Measurements from ENCODE around the gene TRIM63. TPM values are rescaled to one million over a fixed set of nuclear protein-coding genes. Genes with fewer than 3 reads are reported as not detected.
"Not testable (repeated sequence)": the region's sequence is repeated elsewhere in the genome, so short reads cannot be mapped to it uniquely, and the experiment has no call there.

TRIM63 gene
- total RNA-seq, 2 experiments from 2014 or later: not detected

- Histone ChIP-seq H3K27me3 (ENCODE audit: control insufficient read depth in 1 of 2, insufficient read depth in 2 of 2, low read length in 2 of 2) (no peaks in the 10 kb centered on the region), H3K9me3 (ENCODE audit: control insufficient read depth in 1 of 2, insufficient read depth in 1 of 2, low read length in 2 of 2) (no peaks in the 10 kb centered on the region), H3K36me3 (ENCODE audit: insufficient read depth, low read length) (no peaks in the 10 kb centered on the region), H3K4me3 (ENCODE audit: low read length) (no peak overlapping the region), H3K27ac (ENCODE audit: low read depth in 1 of 2, low read length in 2 of 2) (no peak overlapping the region), H3K4me1 (ENCODE audit: insufficient read depth, low read length) (peaks cover 5% of the 10 kb centered on the region)
- POLR2A ChIA-PET: interaction anchor here (1.6 to 2.1 kb wide), 3 partner anchors 10 to 132 kb away, joined by 5 to 8 read pairs (median 5); partner anchors contain the start of genes CEP85 and PDIK1L
- Mint-ChIP-seq H3K27ac (no peak overlapping the region), H3K36me3 (ENCODE audit: low read depth) (no peaks in the 10 kb centered on the region), H3K9me3 (no peaks in the 10 kb centered on the region), H3K27me3 (no peaks in the 10 kb centered on the region), H3K4me3 (no peak overlapping the region), H3K4me1 (ENCODE audit: low read depth) (peaks cover 6% of the 10 kb centered on the region)
- intact Hi-C loops (cut with DNase I, micrococcal nuclease): no loop called here
- ATAC-seq (ENCODE audit: poor library complexity) (no peak), DNase-seq (no peak)
- TF ChIP-seq, protein P1, sequence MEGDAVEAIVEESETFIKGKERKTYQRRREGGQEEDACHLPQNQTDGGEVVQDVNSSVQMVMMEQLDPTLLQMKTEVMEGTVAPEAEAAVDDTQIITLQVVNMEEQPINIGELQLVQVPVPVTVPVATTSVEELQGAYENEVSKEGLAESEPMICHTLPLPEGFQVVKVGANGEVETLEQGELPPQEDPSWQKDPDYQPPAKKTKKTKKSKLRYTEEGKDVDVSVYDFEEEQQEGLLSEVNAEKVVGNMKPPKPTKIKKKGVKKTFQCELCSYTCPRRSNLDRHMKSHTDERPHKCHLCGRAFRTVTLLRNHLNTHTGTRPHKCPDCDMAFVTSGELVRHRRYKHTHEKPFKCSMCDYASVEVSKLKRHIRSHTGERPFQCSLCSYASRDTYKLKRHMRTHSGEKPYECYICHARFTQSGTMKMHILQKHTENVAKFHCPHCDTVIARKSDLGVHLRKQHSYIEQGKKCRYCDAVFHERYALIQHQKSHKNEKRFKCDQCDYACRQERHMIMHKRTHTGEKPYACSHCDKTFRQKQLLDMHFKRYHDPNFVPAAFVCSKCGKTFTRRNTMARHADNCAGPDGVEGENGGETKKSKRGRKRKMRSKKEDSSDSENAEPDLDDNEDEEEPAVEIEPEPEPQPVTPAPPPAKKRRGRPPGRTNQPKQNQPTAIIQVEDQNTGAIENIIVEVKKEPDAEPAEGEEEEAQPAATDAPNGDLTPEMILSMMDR (IDR thresholded peaks at IDR 0.05): no peak
- CTCF ChIA-PET: interaction anchor here (1.6 to 4.5 kb wide), 3 partner anchors 40 to 132 kb away, joined by 3 to 30 read pairs (median 6); partner anchors contain the start of gene CEP85
Measured at GRCh38 chr1:26102119-26102518, 34.7 kb upstream of the TRIM63 start.

GRCh38 chr1:26100204-26100603 is 32.8 kb upstream of the TRIM63 start:
- intact Hi-C loops (cut with DNase I, micrococcal nuclease); H3K9me3 ChIP-seq (ENCODE audit: control insufficient read depth in 1 of 2, insufficient read depth in 1 of 2, low read length in 2 of 2); H3K36me3 Mint-ChIP-seq (ENCODE audit: low read depth); DNase-seq; H3K9me3 Mint-ChIP-seq; H3K4me1 Mint-ChIP-seq (ENCODE audit: low read depth); ATAC-seq (ENCODE audit: poor library complexity); POLR2A ChIA-PET; H3K27me3 ChIP-seq (ENCODE audit: control insufficient read depth in 1 of 2, insufficient read depth in 2 of 2, low read length in 2 of 2); H3K4me3 Mint-ChIP-seq; H3K36me3 ChIP-seq (ENCODE audit: insufficient read depth, low read length); H3K27ac Mint-ChIP-seq; H3K27me3 Mint-ChIP-seq; H3K4me3 ChIP-seq (ENCODE audit: low read length); H3K27ac ChIP-seq (ENCODE audit: low read depth in 1 of 2, low read length in 2 of 2); H3K4me1 ChIP-seq (ENCODE audit: insufficient read depth, low read length): not testable (repeated sequence)
- CTCF ChIA-PET: interaction anchor here (4.5 kb wide), 1 partner anchor 45 kb away, joined by 30 read pairs; no protein-coding TSS in a partner anchor

DNA sequence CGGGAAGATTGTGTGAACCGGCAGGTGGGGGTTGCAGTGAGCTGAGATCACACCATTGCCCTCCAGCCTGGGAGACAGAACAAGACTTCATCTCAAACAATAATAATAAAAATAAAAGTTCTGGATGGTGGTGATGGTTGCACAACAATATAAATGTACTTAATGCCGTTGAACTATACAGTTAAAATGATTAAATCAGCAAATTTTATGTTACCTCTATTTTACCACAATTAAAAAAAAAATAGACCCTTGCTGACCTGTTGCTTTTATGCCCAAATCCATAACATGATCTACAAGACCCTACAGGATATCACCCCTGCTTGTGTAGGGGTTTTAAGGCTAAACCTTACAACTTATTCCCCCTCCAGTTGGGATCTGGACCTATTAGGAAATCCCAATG is 32.4 kb upstream of the TRIM63 start:
- no peak for ATAC-seq (ENCODE audit: poor library complexity)

More for the DNA sequence above, 32.4 kb upstream of the TRIM63 start:
- Mint-ChIP-seq H3K4me1 (ENCODE audit: low read depth) (peaks cover under 1% of the 10 kb centered on the region), H3K36me3 (ENCODE audit: low read depth) (no peaks in the 10 kb centered on the region), H3K4me3 (no peak overlapping the region), H3K9me3 (no peaks in the 10 kb centered on the region), H3K27me3 (no peaks in the 10 kb centered on the region), H3K27ac (no peak overlapping the region)
- Histone ChIP-seq H3K27ac (ENCODE audit: low read depth in 1 of 2, low read length in 2 of 2) (no peak overlapping the region), H3K4me1 (ENCODE audit: insufficient read depth, low read length) (peaks cover 2% of the 10 kb centered on the region), H3K27me3 (ENCODE audit: control insufficient read depth in 1 of 2, insufficient read depth in 2 of 2, low read length in 2 of 2) (peaks cover 0 to under 1% of the 10 kb centered on the region in 2 experiments), H3K4me3 (ENCODE audit: low read length) (no peak overlapping the region), H3K36me3 (ENCODE audit: insufficient read depth, low read length) (no peaks in the 10 kb centered on the region), H3K9me3 (ENCODE audit: control insufficient read depth in 1 of 2, insufficient read depth in 1 of 2, low read length in 2 of 2) (no peaks in the 10 kb centered on the region)
- TF ChIP-seq, protein P1 (IDR thresholded peaks at IDR 0.05): no peak
- DNase-seq: no peak
- ChIA-PET CTCF (interaction anchor here (4.5 kb wide), 1 partner anchor 46 kb away, joined by 30 read pairs; no protein-coding TSS in a partner anchor), POLR2A (no interaction called here)
- intact Hi-C loops (cut with DNase I, micrococcal nuclease): no loop called here

Measured in CD4-positive, alpha-beta T cell (primary cell).